Measurements from ENCODE around the gene FBN2. TPM values are rescaled to one million over a fixed set of nuclear protein-coding genes. Genes with fewer than 3 reads are reported as not detected.
"Not testable (repeated sequence)": the region's sequence is repeated elsewhere in the genome, so short reads cannot be mapped to it uniquely, and the experiment has no call there.

FBN2 gene
- total RNA-seq, 4 donors from 2014 or later, result 0.40 to 3.3 (median 0.99) TPM

- no peak overlapping the region for H3K4me3 ChIP-seq
- H3K27me3 ChIP-seq, result no peaks in the 10 kb centered on the region
- DNase-seq, result no peak
- no peak overlapping the region for H3K27ac ChIP-seq
- no peaks in the 10 kb centered on the region for H3K9me3 ChIP-seq
- no peaks in the 10 kb centered on the region for H3K36me3 ChIP-seq
- no peaks in the 10 kb centered on the region for H3K4me1 ChIP-seq
- TF ChIP-seq CTCF (IDR thresholded peaks at IDR 0.05) (no peak), POLR2A (IDR thresholded peaks at IDR 0.05) (no peak)
These were observed 203.9 kb downstream of the FBN2 start for GRCh38 chr5:128334010-128334716.

DNA sequence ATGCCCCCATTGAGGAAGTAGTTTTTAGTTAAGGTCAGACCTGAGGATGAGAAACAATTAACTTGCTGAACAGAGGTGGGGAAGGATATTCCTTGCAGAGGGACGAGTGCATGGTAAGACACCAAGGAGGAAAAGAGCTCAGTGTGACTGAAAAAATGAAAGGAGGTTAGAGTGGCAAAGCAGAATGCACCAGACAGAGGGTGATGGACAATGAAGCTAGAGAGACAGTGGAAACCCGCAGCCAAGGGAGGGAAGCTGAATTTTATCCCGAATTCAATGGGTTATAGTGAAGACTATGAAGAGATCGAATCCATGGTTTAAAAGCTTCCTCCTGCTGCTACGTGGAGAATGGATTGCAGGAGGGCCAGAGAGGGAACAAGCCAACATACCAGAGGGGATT lies 206.8 kb downstream of the FBN2 start:
- Histone ChIP-seq H3K9me3 (no peaks in the 10 kb centered on the region), H3K4me1 (no peaks in the 10 kb centered on the region), H3K27ac (no peak overlapping the region), H3K4me3 (no peak overlapping the region), H3K36me3 (no peaks in the 10 kb centered on the region), H3K27me3 (no peaks in the 10 kb centered on the region)
- no peak for TF ChIP-seq CTCF (IDR thresholded peaks at IDR 0.05)
- no peak for TF ChIP-seq POLR2A (IDR thresholded peaks at IDR 0.05)
- DNase-seq, result no peak

DNA sequence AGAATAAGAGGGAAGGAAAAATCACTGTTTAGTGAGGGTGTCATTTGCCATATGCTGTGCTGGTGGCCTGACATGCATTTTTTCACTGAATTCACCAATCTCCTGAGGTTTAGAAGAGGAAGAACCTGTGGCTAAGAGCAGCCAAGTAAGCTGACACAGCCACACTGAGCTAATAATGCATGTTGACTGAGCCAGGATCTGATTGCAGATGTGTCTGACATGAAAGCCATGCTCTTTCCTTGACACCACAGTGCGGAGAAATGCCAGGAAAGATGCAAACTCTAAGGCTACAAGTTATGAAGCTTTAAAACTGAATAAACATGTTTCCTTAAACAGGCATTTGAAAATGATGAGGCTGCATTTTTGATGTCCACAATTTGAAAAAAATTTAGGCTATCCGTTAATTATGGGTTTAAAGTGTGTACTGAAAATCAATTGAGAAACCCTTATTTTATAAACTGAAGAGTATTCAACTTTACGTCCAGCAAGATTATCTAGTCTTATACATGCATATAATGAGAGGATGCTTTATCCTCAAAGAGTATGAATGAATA lies 208.6 kb downstream of the FBN2 start:
- Histone ChIP-seq H3K4me3 (no peak overlapping the region), H3K27me3 (no peaks in the 10 kb centered on the region), H3K36me3 (no peaks in the 10 kb centered on the region), H3K9me3 (no peaks in the 10 kb centered on the region), H3K4me1 (no peaks in the 10 kb centered on the region), H3K27ac (no peak overlapping the region)
- TF ChIP-seq CTCF (IDR thresholded peaks at IDR 0.05) (no peak), POLR2A (IDR thresholded peaks at IDR 0.05) (no peak)
- no peak for DNase-seq

DNA sequence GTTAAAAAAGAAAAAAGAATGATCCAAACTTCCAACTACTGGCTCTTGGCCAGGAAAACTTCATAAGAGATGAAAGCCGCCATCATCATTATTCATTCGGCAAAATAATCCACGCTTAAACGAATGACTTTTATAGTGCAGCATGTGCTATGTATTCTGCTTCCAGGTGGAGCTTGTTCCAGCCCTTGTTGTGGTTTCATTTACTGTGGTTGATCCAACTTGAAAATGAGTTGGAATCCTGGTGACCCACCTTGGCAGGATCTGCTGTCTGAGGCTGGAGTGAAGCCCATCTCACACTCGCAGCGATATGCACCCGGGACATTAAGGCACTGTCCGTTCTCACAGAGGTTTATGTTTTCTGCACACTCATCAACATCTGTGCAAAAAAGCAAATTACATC lies 209.6 kb downstream of the FBN2 start:
- Histone ChIP-seq H3K4me1 (no peaks in the 10 kb centered on the region), H3K27me3 (no peaks in the 10 kb centered on the region), H3K36me3 (no peaks in the 10 kb centered on the region), H3K9me3 (no peaks in the 10 kb centered on the region), H3K4me3 (no peak overlapping the region), H3K27ac (no peak overlapping the region)
- DNase-seq, result no peak
- TF ChIP-seq CTCF (IDR thresholded peaks at IDR 0.05) (no peak), POLR2A (IDR thresholded peaks at IDR 0.05) (no peak)

DNA sequence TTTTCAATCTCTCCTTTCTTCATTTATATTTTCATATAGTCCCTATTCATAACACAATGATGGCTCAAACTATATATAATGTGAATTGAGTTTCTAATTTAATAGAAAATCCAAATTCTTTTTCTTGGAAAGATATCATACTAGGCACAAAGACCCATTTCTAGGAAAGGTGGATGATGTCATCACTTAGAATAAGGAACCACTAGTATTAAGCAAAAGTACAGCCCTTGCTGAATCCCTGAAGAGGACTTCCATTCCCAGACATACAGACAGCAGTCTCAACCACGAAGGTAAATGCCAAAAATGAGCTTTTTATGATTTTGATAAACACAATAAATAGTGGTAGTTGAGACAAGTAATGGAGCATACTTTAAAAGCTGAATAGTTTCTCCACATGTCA lies 210.0 kb downstream of the FBN2 start:
- Histone ChIP-seq H3K4me1 (no peaks in the 10 kb centered on the region), H3K27me3 (no peaks in the 10 kb centered on the region), H3K4me3 (no peak overlapping the region), H3K36me3 (no peaks in the 10 kb centered on the region), H3K27ac (no peak overlapping the region), H3K9me3 (no peaks in the 10 kb centered on the region)
- DNase-seq, result no peak
- TF ChIP-seq CTCF (IDR thresholded peaks at IDR 0.05) (no peak), POLR2A (IDR thresholded peaks at IDR 0.05) (no peak)

GRCh38 chr5:128321418-128321817 lies 216.6 kb downstream of the FBN2 start:
- not testable (repeated sequence) for H3K9me3 ChIP-seq, H3K4me1 ChIP-seq, DNase-seq, H3K4me3 ChIP-seq, H3K36me3 ChIP-seq, H3K27me3 ChIP-seq, H3K27ac ChIP-seq

All from Peyer's patch (tissue), 4 donors.